Uterus (tissue), 4 donors: ENCODE results near the gene VWA1. TPM values are rescaled to one million over a fixed set of nuclear protein-coding genes. Genes with fewer than 3 reads are reported as not detected.
"Not testable (repeated sequence)": the region's sequence is repeated elsewhere in the genome, so short reads cannot be mapped to it uniquely, and the experiment has no call there.

Experiments used
- DNase-seq, 2 donors: peaks; one replicate each; pipeline ENCODE4 v3.0.0-alpha.2; 2019 to 2020
- H3K27ac ChIP-seq, 2 donors: fragments of 200-600 bp; sonication (generic); 1 replicate in 1 of 2; 2 replicates in 1 of 2; pipeline ENCODE4 v1.5.1; 2016 to 2018
- H3K27me3 ChIP-seq, 2 donors: fragments of 200-600 bp; sonication (generic); one replicate each; pipeline ENCODE4 v1.5.1; 2018 to 2019; ENCODE audit warnings: control low read depth in 1 of 2
- H3K36me3 ChIP-seq, 2 donors: fragments of 200-600 bp; sonication (generic); one replicate each; pipeline ENCODE4 v1.5.1; 2019; ENCODE audit warnings: control low read depth in 1 of 2
- H3K4me1 ChIP-seq, 2 donors: fragments of 200-600 bp; sonication (generic); one replicate each; pipeline ENCODE4 v1.5.1; 2018 to 2019; ENCODE audit warnings: control low read depth in 1 of 2
- H3K4me3 ChIP-seq, 2 donors: fragments of 200-600 bp; sonication (generic); 1 replicate in 1 of 2; 2 replicates in 1 of 2; pipeline ENCODE4 v1.5.1; 2018 to 2019; ENCODE audit warnings: mild to moderate bottlenecking in 1 of 2
- H3K9me3 ChIP-seq, 2 donors: fragments of 200-600 bp; sonication (generic); one replicate each; pipeline ENCODE4 v1.5.1; 2019; ENCODE audit warnings: control low read depth in 1 of 2
- POLR2A ChIP-seq, 2 donors: fragments of 450-650 bp; IDR thresholded peaks; one replicate each; pipeline ENCODE4 v1.6.1; 2016; ENCODE audit warnings: antibody characterized with exemption in 2 of 2, mild to moderate bottlenecking in 1 of 2, moderate library complexity in 1 of 2
- intact Hi-C: fragments of 100-400 bp; cut with DNase I; formaldehyde crosslinking; loops from one replicate; pipeline ENCODE4 v1.15.1; 2023; ENCODE audit warnings: low total_unique reads
- total RNA-seq, 4 donors: library from RNA; depleted of rRNA in 3 of 4; stranded (reverse); fragments of >200 nt in 3 of 4; gene quantifications; one replicate each; pipeline versions ENCODE4 v1.1.0 to v1.2.4, GENCODE V29; 2014 to 2023
- TF ChIP-seq, protein P1 (sequence below), 4 experiments: fragments of 200-600 bp in 2 of 4; fragments of 450-650 bp in 2 of 4; sonication (generic) in 2 of 4; IDR thresholded peaks; one replicate each; pipeline ENCODE4 v1.5.1; 2016 to 2019; ENCODE audit warnings: antibody characterized with exemption in 4 of 4, mild to moderate bottlenecking in 2 of 4, moderate library complexity in 1 of 4
- donor health status: DM: yes; HTN: yes; CAD: no.

Gene VWA1
- total RNA-seq, 4 donors from 2014 or later = 15.6 to 67.1 (median 47.1) TPM

DNA sequence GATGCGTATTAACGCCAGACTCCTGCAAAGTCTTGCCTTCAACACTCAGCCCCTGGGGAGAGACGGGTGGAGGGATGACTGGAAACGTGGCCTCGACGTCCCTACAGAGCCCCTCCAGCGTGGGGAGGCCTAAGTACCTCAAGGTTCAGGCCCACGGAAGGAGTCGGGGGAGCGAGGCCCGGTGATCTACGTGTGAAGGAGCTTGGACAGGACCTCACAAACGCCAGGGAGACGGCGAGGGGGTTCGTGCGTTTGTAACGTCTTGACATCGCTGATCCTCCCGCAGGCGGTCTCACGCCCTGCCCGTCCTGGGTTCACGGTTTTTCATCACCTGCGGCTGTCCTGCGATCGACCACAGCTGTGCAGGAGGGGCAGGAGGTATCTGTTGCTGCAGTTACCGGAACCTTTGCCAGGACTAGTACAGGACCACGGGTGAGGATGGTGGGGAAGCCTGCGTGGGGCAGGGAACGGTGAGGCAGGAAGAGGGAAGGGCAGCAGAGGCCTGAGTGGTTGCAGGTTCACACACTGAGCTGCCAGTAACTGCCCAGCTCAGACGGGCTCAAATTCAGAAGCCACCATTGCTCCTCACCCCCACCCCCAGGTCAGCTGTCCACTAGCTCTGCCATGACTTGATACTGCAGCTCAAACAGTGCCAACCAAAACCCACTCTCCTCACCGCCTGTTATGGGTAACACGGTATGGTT lies 35.5 kb upstream of the VWA1 start:
- H3K36me3 ChIP-seq = no peaks in the 10 kb centered on the region
- H3K4me1 ChIP-seq = peaks cover 6 to 18% of the 10 kb centered on the region in 2 donors
- H3K27me3 ChIP-seq = no peaks in the 10 kb centered on the region
- no peak for DNase-seq
- intact Hi-C loops = no loop called here
- peak overlapping the region; percentile 94 to 97 for H3K4me3 ChIP-seq
- peak overlapping the region; percentile 75 to 85 for H3K27ac ChIP-seq
- H3K9me3 ChIP-seq = no peaks in the 10 kb centered on the region
- TF ChIP-seq, protein P1, sequence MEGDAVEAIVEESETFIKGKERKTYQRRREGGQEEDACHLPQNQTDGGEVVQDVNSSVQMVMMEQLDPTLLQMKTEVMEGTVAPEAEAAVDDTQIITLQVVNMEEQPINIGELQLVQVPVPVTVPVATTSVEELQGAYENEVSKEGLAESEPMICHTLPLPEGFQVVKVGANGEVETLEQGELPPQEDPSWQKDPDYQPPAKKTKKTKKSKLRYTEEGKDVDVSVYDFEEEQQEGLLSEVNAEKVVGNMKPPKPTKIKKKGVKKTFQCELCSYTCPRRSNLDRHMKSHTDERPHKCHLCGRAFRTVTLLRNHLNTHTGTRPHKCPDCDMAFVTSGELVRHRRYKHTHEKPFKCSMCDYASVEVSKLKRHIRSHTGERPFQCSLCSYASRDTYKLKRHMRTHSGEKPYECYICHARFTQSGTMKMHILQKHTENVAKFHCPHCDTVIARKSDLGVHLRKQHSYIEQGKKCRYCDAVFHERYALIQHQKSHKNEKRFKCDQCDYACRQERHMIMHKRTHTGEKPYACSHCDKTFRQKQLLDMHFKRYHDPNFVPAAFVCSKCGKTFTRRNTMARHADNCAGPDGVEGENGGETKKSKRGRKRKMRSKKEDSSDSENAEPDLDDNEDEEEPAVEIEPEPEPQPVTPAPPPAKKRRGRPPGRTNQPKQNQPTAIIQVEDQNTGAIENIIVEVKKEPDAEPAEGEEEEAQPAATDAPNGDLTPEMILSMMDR (IDR thresholded peaks at IDR 0.05) = no peak
- no peak for TF ChIP-seq POLR2A (IDR thresholded peaks at IDR 0.05)

DNA sequence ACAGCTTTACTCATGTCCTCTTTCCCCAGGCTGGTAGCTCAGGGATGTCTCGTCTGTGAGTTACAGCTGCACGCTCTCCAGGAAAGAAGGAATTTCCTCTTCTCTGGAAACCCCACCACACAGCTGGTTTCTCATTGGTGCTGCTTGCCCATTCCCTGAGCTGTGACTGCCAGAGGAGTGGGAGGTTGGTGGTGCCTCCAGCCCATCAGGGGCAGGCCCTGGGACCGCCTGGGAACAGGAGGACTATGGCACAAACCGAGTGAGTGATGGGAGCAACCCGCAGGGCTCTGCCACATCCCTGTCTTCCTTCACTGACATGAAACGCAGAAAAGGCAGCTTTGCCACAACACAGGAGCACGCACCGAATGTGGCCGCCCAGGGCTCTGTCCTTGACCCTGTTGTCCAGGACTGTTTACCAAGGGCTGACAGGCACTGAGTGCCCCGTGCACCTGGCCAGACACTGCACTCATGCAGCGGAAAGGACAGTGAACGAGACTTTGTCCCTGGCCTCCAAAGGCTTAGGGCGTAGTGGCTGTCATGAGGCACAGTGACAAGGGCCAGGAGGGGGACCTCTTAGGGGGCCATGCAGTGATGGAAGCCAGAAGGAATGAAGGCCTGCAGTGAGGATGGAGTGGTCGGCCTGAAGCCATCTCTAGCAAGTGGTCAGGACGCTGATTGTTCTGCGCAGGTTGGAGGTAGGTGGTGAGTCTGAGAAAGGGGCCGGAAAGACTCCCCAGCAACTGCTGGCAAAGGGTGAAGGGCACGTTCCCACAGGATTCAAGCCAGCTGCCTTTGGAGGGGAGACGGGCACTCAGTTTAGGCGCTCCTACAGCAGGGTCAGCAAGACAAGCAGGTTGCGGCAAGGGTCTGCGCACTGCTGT lies 34.7 kb upstream of the VWA1 start:
- intact Hi-C loops = no loop called here
- Histone ChIP-seq H3K27ac (no peak overlapping the region), H3K9me3 (no peaks in the 10 kb centered on the region), H3K27me3 (no peaks in the 10 kb centered on the region), H3K4me1 (peaks cover 11 to 25% of the 10 kb centered on the region in 2 donors), H3K36me3 (no peaks in the 10 kb centered on the region), H3K4me3 (no peak overlapping the region)
- TF ChIP-seq, protein P1 (IDR thresholded peaks at IDR 0.05) = no peak
- no peak for TF ChIP-seq POLR2A (IDR thresholded peaks at IDR 0.05)
- DNase-seq = no peak

DNA sequence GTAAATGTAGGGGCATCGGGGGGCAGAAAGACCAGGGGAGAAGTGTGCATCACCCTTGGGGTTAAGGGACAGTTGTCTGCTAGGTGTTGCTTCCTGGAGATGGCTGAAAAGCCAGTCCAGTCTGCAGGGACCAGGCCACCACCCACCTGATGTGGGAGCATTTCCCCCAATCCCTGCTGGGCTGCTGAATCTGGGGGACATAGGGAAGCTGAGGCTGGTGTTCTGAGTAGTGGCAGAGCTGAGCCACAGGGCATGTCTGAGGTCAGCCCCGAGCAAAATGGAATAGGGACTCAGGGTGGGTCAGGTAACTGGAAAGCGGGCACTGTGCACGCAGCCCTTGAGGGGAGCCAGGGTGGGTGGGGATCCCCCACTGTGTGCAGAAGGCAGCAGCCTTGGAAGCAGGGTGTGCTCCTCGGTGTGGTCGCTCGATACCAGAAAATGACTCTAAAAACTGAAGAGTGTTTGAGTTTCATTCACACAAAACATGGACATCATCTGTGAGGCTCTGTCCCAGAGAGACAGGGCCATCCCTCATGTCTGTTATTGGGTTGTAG lies 34.0 kb upstream of the VWA1 start:
- Histone ChIP-seq H3K27ac (no peak overlapping the region), H3K4me1 (peaks cover 17 to 25% of the 10 kb centered on the region in 2 donors), H3K4me3 (no peak overlapping the region), H3K9me3 (no peaks in the 10 kb centered on the region), H3K36me3 (no peaks in the 10 kb centered on the region), H3K27me3 (no peaks in the 10 kb centered on the region)
- no peak for DNase-seq
- intact Hi-C loops = no loop called here
- TF ChIP-seq POLR2A (IDR thresholded peaks at IDR 0.05) = no peak
- TF ChIP-seq, protein P1 (IDR thresholded peaks at IDR 0.05) = no peak

DNA sequence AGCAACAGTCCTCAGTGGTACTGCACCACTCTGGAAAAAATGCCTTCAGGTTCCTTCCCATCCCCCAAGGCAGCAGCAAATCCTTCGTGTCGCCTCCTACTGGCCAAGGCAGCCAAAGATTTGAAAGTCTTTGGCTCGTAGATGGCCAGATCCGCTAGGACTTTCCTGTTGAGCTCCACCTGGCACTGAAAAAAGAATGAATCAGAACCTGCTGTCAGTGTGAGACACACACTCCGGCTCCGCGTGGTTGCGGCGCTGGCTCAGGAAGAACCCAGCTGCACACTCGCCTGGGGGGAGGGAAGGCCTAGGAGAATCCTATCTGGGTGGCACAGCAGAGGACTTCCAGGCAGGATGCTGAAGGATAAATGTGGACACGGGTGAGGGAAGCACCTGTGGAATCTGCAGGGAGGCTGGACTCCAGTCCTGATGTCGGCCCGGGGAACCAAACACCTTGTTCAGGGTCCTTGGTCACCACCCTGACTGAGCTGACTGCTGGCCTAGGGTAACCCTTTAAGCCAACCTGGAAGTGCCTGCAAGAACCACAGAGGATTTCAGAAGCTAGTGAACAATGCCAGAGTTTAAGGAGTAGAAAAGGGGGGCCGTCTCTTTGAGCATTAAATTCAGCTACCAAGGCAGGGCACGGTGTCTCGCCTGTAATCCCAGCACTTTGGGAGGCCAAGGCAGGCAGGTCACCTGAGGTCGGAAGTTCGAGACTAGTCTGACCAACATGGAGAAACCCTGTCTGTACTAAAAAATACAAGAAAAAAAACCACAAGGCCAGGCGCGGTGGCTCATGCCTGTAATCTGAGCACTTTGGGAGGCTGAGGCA lies 33.2 kb upstream of the VWA1 start:
- TF ChIP-seq, protein P1 (IDR thresholded peaks at IDR 0.05) = peak in 2 of 4 experiments; percentile 6 to 16
- TF ChIP-seq POLR2A (IDR thresholded peaks at IDR 0.05) = no peak
- Histone ChIP-seq H3K4me1 (peaks cover 17 to 25% of the 10 kb centered on the region in 2 donors), H3K27ac (no peak overlapping the region), H3K36me3 (no peaks in the 10 kb centered on the region), H3K9me3 (no peaks in the 10 kb centered on the region), H3K27me3 (no peaks in the 10 kb centered on the region), H3K4me3 (no peak overlapping the region)
- no peak for DNase-seq
- intact Hi-C loops = no loop called here

DNA sequence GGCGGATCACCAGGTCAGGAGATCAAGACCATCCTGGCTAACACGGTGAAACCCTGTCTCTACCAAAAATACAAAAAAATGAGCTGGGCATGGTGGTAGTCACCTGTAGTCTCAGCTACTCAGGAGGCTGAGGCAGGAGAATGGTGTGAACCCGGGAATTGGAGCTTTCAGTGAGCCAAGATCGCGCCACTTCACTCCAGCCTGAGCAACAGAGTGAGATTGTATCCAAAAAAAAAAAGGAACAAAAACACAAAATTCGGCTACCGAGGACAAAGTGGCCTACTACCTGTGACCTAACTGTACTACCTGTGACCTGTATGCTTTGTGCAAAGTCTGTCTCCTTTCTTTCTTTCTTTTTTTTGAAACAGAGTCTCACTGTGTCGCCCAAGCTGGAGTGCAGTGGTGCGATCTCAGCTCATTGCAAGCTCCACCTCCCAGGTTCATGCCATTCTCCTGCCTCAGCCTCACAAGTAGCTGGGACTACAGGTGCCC lies 32.5 kb upstream of the VWA1 start:
- H3K4me3 ChIP-seq, H3K27me3 ChIP-seq, H3K27ac ChIP-seq, H3K9me3 ChIP-seq, DNase-seq, intact Hi-C loops, H3K36me3 ChIP-seq: not testable (repeated sequence)
- H3K4me1 ChIP-seq = peaks cover 12 to 19% of the 10 kb centered on the region in 2 donors
